Measurements from ENCODE around the gene GAN. TPM values are rescaled to one million over a fixed set of nuclear protein-coding genes. Genes with fewer than 3 reads are reported as not detected.

GAN gene
- total and polyA plus RNA-seq, 8 donors: 3.2 to 8.1 (median 3.8) TPM

- H3K36me3 ChIP-seq: peaks cover 0 to 17% of the 10 kb centered on the region in 2 donors
- TF ChIP-seq CTCF (IDR thresholded peaks at IDR 0.05): no peak
- no peak for ATAC-seq
- no peaks in the 10 kb centered on the region for H3K27me3 ChIP-seq
- H3K9me3 ChIP-seq: peaks cover 0 to 35% of the 10 kb centered on the region in 2 donors
- H3K27ac ChIP-seq: no peak overlapping the region
- H3K4me1 ChIP-seq: no peaks in the 10 kb centered on the region
- DNase-seq: no peak
- intact Hi-C loops (cut with DNase I): no loop called here
- H3K4me3 ChIP-seq: no peak overlapping the region
Measured at GRCh38 chr16:81349608-81350305, 35.0 kb downstream of the GAN start.

GRCh38 chr16:81350306-81350615, 35.5 kb downstream of the GAN start:
- intact Hi-C loops (cut with DNase I): no loop called here
- Histone ChIP-seq H3K27ac (no peak overlapping the region), H3K4me3 (no peak overlapping the region), H3K27me3 (no peaks in the 10 kb centered on the region), H3K36me3 (peaks cover 0 to 17% of the 10 kb centered on the region in 2 donors), H3K9me3 (peaks cover 0 to 30% of the 10 kb centered on the region in 2 donors), H3K4me1 (no peaks in the 10 kb centered on the region)
- DNase-seq (no peak), ATAC-seq (no peak)
- TF ChIP-seq CTCF (IDR thresholded peaks at IDR 0.05): no peak

GRCh38 chr16:81353895-81354294, 39.1 kb downstream of the GAN start:
- no peak for TF ChIP-seq CTCF (IDR thresholded peaks at IDR 0.05)
- Histone ChIP-seq H3K36me3 (peaks cover 0 to 37% of the 10 kb centered on the region in 2 donors), H3K27ac (no peak overlapping the region), H3K27me3 (no peaks in the 10 kb centered on the region), H3K9me3 (no peaks in the 10 kb centered on the region), H3K4me3 (no peak overlapping the region), H3K4me1 (no peaks in the 10 kb centered on the region)
- no peak for ATAC-seq
- intact Hi-C loops (cut with DNase I): no loop called here
- DNase-seq: no peak

- Histone ChIP-seq H3K27me3 (no peaks in the 10 kb centered on the region), H3K27ac (no peak overlapping the region), H3K4me1 (no peaks in the 10 kb centered on the region), H3K36me3 (peaks cover 0 to 49% of the 10 kb centered on the region in 2 donors), H3K4me3 (no peak overlapping the region), H3K9me3 (no peaks in the 10 kb centered on the region)
- intact Hi-C loops (cut with DNase I): no loop called here
- no peak for ATAC-seq
- TF ChIP-seq CTCF (IDR thresholded peaks at IDR 0.05): no peak
- DNase-seq: no peak
Measured at GRCh38 chr16:81357711-81358260, 43.0 kb downstream of the GAN start.

- Histone ChIP-seq H3K36me3 (peaks cover 0 to 56% of the 10 kb centered on the region in 2 donors), H3K9me3 (no peaks in the 10 kb centered on the region), H3K4me1 (no peaks in the 10 kb centered on the region), H3K27ac (no peak overlapping the region), H3K27me3 (no peaks in the 10 kb centered on the region), H3K4me3 (no peak overlapping the region)
- TF ChIP-seq CTCF (IDR thresholded peaks at IDR 0.05): no peak
- ATAC-seq (no peak), DNase-seq (no peak)
- intact Hi-C loops (cut with DNase I): no loop called here
Measured at GRCh38 chr16:81358860-81359259, 44.1 kb downstream of the GAN start.
